Right lobe of liver (tissue), 4 donors: ENCODE measurements around the gene PGM1.

Source experiments
- POLR2A ChIP-seq: fragments of 450-650 bp; IDR thresholded peaks from one replicate; pipeline ENCODE4 v1.6.1; 2017; ENCODE audit warnings: antibody characterized with exemption, mild to moderate bottlenecking
- TF ChIP-seq, protein P1 (sequence below), 4 donors: fragments of 200-600 bp in 3 of 4; fragments of 450-650 bp in 1 of 4; IDR thresholded peaks; one replicate each; pipeline versions ENCODE4 v1.5.1 to v1.8.0; 2016 to 2022; ENCODE audit warnings: antibody characterized with exemption in 4 of 4, mild to moderate bottlenecking in 2 of 4
- donor health status: DM: no; HTN: no; CAD: no.
- donor health status: DM: no; HTN: no; CAD: no.
- donor health status: DM: no; HTN: yes; CAD: no.

DNA sequence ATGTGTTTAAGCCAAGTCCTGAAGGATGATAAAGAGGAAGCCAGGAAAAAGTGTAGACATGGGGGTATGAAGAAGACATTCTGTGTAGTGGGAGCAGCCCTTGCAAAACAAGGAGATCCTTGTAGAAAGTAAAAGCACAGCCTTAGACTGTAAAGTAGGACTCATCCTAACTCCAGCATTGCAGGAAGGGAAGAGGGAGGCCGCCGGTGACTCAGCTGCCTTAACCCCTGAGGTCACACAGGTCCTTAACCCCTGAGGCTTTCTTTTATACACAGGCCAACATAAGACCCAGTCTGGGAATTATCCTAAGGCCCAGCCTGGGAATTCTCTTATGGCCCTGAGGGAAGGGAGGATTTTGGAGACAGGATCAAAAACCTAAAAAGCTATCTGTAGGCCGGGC, 18.0 kb downstream of the PGM1 start:
- TF ChIP-seq, protein P1, sequence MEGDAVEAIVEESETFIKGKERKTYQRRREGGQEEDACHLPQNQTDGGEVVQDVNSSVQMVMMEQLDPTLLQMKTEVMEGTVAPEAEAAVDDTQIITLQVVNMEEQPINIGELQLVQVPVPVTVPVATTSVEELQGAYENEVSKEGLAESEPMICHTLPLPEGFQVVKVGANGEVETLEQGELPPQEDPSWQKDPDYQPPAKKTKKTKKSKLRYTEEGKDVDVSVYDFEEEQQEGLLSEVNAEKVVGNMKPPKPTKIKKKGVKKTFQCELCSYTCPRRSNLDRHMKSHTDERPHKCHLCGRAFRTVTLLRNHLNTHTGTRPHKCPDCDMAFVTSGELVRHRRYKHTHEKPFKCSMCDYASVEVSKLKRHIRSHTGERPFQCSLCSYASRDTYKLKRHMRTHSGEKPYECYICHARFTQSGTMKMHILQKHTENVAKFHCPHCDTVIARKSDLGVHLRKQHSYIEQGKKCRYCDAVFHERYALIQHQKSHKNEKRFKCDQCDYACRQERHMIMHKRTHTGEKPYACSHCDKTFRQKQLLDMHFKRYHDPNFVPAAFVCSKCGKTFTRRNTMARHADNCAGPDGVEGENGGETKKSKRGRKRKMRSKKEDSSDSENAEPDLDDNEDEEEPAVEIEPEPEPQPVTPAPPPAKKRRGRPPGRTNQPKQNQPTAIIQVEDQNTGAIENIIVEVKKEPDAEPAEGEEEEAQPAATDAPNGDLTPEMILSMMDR (IDR thresholded peaks at IDR 0.05) = no peak
- no peak for TF ChIP-seq POLR2A
